CD4-positive, alpha-beta T cell treated with Interleukin-10 for 1 hour (primary cell): ENCODE results near the gene TRDN.

Source experiments
- DNase-seq: peaks from one replicate; pipeline ENCODE4 v3.0.0-alpha.2; 2020

TRDN gene

GRCh38 chr6:123636782-123637181 lies at the start of gene TRDN:
TSS of gene TRDN (minus strand) at chr6:123636950. CDS start at chr6:123636775, 175 bp downstream.
- DNase-seq: no peak

- no peak for DNase-seq
Observed at GRCh38 chr6:123681957-123682462, 45.3 kb upstream of the TRDN start.

- no peak for DNase-seq
Observed at GRCh38 chr6:123677897-123678296, 41.1 kb upstream of the TRDN start.

GRCh38 chr6:123676793-123677192 lies 40.0 kb upstream of the TRDN start:
- DNase-seq: no peak

- DNase-seq: no peak
Observed at GRCh38 chr6:123668965-123669591, 32.3 kb upstream of the TRDN start.

- DNase-seq: no peak
Observed at GRCh38 chr6:123668063-123668462, 31.3 kb upstream of the TRDN start.

GRCh38 chr6:123663436-123663835 lies 26.7 kb upstream of the TRDN start:
- no peak for DNase-seq

- DNase-seq: no peak
Observed at GRCh38 chr6:123662757-123663156, 26.0 kb upstream of the TRDN start.

GRCh38 chr6:123661105-123661891 lies 24.5 kb upstream of the TRDN start:
- no peak for DNase-seq

- no peak for DNase-seq
Observed at GRCh38 chr6:123659960-123660748, 23.4 kb upstream of the TRDN start.

- DNase-seq: no peak
Observed at GRCh38 chr6:123658848-123659247, 22.1 kb upstream of the TRDN start.

- DNase-seq: no peak
Observed at GRCh38 chr6:123655521-123656306, 19.0 kb upstream of the TRDN start.

- no peak for DNase-seq
Observed at GRCh38 chr6:123648723-123649122, 12.0 kb upstream of the TRDN start.

- DNase-seq: no peak
Observed at GRCh38 chr6:123648020-123648580, 11.3 kb upstream of the TRDN start.

GRCh38 chr6:123641497-123641896 lies 4.7 kb upstream of the TRDN start:
- no peak for DNase-seq

- no peak for DNase-seq
Observed at GRCh38 chr6:123640567-123641187, 3.9 kb upstream of the TRDN start.

- DNase-seq: no peak
Observed at GRCh38 chr6:123638865-123639264, 2.1 kb upstream of the TRDN start.

- no peak for DNase-seq
Observed at GRCh38 chr6:123636282-123636681, 468 bp downstream of the TRDN start.

GRCh38 chr6:123635567-123635966 lies 1.2 kb downstream of the TRDN start:
- no peak for DNase-seq

GRCh38 chr6:123635144-123635543 lies 1.6 kb downstream of the TRDN start:
- DNase-seq: no peak

- DNase-seq: no peak
Observed at GRCh38 chr6:123632641-123633040, 4.1 kb downstream of the TRDN start.
